Measurements from ENCODE around the gene LRP6.
"Not testable (repeated sequence)": the region's sequence is repeated elsewhere in the genome, so short reads cannot be mapped to it uniquely, and the experiment has no call there.

Gene LRP6

DNA sequence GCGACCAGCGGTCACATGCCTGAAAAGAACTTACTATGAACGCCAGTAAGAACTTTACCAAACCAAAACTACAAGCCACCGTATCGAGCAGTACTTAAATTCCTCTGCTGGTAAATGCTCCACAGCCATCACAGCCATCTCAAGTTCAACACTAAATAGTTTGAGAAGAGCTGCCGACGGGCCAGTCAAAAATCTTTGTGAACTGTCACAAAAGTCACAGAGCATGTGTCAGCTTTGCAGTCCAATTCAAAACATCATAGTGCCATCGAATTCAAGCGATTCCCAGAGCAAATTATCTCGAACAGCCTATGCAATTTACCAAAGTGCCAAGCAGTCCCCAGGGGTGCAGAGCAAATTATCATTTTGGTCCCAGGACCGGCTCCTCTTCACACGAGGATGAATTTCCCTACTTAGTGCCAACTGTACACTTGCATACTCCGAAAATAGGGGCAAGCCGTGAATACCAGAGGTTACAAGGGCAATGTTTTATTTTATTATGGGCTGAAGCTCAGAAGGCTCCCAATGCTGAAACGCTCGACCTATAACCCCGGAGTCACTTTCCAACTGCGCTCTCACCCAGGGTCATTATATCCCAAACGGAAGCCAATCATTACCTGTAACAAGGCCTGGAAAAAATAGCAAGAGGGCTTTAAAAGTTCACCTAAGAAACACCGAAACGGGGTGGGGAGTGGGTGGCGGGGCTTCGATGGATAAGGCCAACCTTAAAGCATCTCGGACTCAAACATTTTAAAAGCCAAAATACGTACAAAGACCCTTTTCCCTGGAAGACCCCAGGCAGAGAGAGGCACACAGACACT, 1.1 kb downstream of the LRP6 start:
- DNase-seq (ENCODE audit: low spot score), result no peak
- TF ChIP-seq, protein P1, sequence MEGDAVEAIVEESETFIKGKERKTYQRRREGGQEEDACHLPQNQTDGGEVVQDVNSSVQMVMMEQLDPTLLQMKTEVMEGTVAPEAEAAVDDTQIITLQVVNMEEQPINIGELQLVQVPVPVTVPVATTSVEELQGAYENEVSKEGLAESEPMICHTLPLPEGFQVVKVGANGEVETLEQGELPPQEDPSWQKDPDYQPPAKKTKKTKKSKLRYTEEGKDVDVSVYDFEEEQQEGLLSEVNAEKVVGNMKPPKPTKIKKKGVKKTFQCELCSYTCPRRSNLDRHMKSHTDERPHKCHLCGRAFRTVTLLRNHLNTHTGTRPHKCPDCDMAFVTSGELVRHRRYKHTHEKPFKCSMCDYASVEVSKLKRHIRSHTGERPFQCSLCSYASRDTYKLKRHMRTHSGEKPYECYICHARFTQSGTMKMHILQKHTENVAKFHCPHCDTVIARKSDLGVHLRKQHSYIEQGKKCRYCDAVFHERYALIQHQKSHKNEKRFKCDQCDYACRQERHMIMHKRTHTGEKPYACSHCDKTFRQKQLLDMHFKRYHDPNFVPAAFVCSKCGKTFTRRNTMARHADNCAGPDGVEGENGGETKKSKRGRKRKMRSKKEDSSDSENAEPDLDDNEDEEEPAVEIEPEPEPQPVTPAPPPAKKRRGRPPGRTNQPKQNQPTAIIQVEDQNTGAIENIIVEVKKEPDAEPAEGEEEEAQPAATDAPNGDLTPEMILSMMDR (IDR thresholded peaks at IDR 0.05), result no peak
- H3K4me3 ChIP-seq, result peak overlapping the region; percentile 88
- H3K27ac ChIP-seq, result peak overlapping the region; percentile 97 to 99

DNA sequence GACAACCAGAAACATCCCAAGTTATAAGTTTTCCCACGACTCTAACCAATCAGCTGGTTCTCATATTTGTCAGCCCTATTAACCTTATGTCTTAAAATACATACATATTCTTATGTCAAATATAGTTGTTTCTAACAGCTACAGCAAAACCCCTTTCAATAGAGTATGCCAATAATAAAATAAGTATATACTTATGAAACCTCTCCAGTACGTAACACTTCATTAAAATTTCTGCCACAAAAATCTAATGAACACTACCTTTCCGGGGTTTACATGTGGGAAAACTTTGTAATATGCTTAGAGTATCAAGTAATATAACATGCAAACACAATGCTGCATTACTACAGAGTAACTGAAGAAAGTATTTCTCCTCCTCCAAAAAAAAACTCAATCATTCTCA, 1.8 kb downstream of the LRP6 start:
- Histone ChIP-seq H3K27ac (peak overlapping the region in 1 of 2 donors; percentile 99), H3K4me3 (peak overlapping the region; percentile 88)
- no peak for DNase-seq (ENCODE audit: low spot score)
- TF ChIP-seq, protein P1 (IDR thresholded peaks at IDR 0.05), result no peak

DNA sequence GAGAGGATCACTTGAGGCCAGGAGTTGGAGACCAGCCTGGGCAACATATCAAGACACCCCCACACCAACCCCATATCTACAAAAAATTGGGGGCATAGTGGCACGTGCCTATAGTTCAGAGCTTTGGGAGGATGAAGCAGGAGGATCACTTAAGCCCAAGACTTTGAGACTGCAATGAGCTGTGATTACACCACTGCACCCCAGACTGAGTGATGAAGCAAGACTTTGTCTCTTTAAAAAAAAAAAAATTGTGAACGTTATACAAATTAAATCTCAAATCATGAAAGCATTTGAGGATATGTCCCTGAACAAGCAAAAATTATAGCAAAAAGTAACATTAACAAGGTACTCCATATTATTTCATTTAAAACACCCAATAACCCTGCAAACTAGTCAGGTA, 2.9 kb downstream of the LRP6 start:
- H3K27ac ChIP-seq, result no peak overlapping the region
- H3K4me3 ChIP-seq, result no peak overlapping the region
- TF ChIP-seq, protein P1 (IDR thresholded peaks at IDR 0.05), result no peak
- no peak for DNase-seq (ENCODE audit: low spot score)

DNA sequence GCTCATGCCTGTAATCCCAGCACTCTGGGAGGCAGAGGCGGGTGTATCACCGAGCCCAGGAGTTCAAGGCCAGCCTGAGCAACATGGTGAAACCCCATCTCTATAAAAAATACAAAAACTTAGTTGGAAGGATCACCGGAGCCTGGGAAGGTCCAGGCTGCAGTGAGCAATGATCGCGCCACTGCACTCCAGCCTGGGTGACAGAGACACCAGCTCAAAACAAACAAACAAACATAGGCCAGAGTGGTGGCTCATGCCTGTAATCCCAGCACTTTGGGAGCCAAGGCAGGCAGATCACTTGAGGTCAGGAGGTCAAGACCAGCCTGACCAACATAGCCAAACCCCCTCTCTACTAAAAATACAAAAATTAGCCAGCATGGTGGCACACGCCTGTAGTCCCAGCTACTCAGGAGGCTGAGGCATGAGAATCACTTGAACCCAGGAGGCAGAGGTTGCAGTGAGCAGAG, 10.5 kb downstream of the LRP6 start:
- not testable (repeated sequence) for H3K27ac ChIP-seq; DNase-seq (ENCODE audit: low spot score); H3K4me3 ChIP-seq

DNA sequence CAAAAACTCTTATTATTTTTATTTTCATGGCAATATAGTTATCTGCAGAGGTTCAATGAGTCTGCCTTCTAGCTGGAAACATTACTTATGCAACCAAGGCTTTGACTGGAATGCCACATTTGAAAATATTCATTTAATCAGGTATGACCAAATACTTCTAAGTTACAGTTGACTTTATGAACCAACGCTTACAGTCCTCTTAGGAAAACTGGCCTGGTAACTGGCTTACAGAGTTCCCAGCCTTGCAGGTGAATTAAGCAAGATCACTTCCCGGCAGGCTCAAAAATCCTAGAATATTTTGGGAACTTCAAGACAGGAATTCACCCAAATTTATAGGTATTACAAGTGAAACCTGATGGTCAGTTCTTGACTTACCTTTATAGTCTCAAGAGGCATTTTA, 12.3 kb downstream of the LRP6 start:
- no peak overlapping the region for H3K27ac ChIP-seq
- no peak overlapping the region for H3K4me3 ChIP-seq
- TF ChIP-seq, protein P1 (IDR thresholded peaks at IDR 0.05), result no peak
- DNase-seq (ENCODE audit: low spot score), result no peak

DNA sequence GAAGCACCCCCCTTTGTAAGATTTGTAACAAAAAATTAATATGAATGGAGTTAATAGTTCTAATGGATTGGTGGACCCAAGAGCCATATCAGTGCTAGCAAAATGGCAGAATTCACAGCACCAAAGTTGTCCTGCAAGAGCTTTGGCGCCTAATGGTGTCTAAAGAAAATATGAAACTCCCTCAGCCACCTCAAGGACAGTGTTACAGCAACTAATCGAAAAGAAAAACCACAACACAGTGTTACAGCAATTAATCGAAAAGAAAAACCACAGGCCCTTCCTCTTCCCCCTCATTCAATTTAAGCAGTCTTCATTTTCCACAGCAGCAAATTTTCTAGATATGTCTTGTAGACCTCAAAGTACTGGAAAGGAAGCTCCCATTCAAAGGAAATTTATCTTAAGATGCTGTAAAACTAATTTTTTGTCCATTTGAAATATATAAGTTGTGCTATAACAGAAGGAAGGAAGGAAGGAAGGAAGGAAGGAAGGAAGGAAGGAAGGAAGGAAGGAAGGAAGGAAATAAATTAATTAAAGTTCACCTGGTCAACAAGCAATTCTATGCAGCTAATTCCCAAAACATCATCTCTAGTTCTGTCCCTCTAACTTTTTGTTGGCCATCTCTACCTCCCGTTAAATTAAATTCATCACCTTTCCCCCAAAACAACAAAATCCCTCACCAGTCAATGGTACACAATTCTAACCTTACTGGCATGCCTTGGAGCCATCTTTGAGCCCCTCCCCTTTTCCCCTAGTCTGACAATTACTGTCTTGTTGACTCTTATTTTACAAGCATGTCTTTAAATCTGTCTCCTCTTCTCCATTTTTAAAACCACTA, 17.4 kb downstream of the LRP6 start:
- Histone ChIP-seq H3K27ac (no peak overlapping the region), H3K4me3 (no peak overlapping the region)
- TF ChIP-seq, protein P1 (IDR thresholded peaks at IDR 0.05), result no peak
- DNase-seq (ENCODE audit: low spot score), result no peak

DNA sequence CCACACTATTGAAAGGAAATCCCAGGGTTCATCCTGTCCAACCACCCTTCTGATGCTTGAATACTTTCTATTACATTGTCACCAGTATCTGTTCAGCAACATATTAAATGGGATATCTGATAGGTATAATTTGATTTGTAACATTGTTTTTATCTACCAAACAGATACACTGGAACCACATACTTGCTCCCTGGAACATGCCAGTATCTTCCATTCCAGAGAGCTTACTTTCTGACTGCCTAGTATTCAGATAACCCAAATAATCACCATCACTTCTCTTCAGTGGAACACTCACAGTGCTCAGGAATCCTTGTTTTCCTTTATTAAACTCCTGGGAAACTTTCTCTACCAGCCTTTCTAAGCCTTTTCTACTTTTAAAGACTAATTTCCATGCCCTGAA, 19.3 kb downstream of the LRP6 start:
- TF ChIP-seq, protein P1 (IDR thresholded peaks at IDR 0.05), result no peak
- H3K4me3 ChIP-seq, result no peak overlapping the region

More for the DNA sequence above, 19.3 kb downstream of the LRP6 start:
- no peak overlapping the region for H3K27ac ChIP-seq
- no peak for DNase-seq (ENCODE audit: low spot score)

All from coronary artery (tissue), 2 donors.